ENCODE results near the gene KCNMA1.

KCNMA1 gene

DNA sequence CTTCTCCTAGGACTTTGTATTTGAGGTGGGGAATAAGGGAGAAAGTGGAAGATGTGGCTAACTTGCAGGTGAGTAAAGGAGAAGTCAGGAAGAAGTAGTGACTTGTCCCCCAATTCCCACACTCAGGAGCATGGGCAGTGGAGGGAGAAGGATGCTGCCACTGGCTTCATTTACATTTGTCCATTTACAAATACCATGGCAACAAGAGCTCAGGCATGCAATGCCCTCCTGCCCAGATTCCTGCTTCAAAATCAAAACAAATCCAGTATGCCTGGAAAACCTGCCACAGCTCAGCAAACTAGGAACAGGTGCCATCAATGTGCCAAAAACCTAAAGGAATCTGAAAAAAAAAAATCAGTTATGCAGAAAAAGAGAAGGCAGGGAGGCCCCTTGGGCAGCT lies 139.9 kb downstream of the KCNMA1 start:
- H3K36me3 ChIP-seq (ENCODE audit: control insufficient read depth, insufficient read depth, low read length) = no peaks in the 10 kb centered on the region
- no peaks in the 10 kb centered on the region for H3K27me3 ChIP-seq (replicated peaks; ENCODE audit: control insufficient read depth, insufficient read depth, low read length, poor library complexity, severe bottlenecking)
- no peak overlapping the region for H3K27ac ChIP-seq (ENCODE audit: insufficient read depth, low read length, poor library complexity, severe bottlenecking)
- H3K9me3 ChIP-seq (ENCODE audit: control insufficient read depth, low read length) = no peaks in the 10 kb centered on the region
- no peaks in the 10 kb centered on the region for H3K4me1 ChIP-seq (ENCODE audit: control insufficient read depth, insufficient read depth, low read length, poor library complexity, severe bottlenecking)
- no peak overlapping the region for H3K4me3 ChIP-seq (ENCODE audit: insufficient read depth, low read depth, low read length, poor library complexity, severe bottlenecking)
- DNase-seq = no peak

DNA sequence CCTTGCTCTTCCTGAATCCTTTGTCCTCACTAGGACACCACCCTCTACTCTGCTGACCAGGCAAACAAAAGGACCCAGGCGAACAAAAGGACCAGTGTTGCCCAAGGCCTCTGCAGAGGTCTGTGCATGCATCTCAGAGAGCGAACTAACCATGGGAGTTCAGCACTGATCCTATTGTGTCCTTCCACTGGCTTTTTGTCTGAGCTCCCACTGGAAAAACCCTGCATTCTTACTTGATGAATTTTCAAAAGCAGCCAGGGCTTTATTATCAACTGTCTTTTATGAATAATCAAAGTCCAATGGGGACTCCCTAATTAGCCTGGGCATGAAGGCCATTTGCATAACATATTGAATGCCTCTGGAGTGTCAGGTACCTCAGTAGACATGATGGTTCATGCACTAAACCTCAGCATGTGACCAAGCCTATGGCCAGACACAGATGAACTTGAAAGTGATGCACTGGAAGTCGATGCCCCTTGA lies 140.6 kb downstream of the KCNMA1 start:
- H3K4me1 ChIP-seq (ENCODE audit: control insufficient read depth, insufficient read depth, low read length, poor library complexity, severe bottlenecking) = no peaks in the 10 kb centered on the region
- DNase-seq = no peak
- H3K9me3 ChIP-seq (ENCODE audit: control insufficient read depth, low read length) = no peaks in the 10 kb centered on the region
- no peaks in the 10 kb centered on the region for H3K27me3 ChIP-seq (replicated peaks; ENCODE audit: control insufficient read depth, insufficient read depth, low read length, poor library complexity, severe bottlenecking)
- H3K36me3 ChIP-seq (ENCODE audit: control insufficient read depth, insufficient read depth, low read length) = no peaks in the 10 kb centered on the region
- H3K4me3 ChIP-seq (ENCODE audit: insufficient read depth, low read depth, low read length, poor library complexity, severe bottlenecking) = no peak overlapping the region
- no peak overlapping the region for H3K27ac ChIP-seq (ENCODE audit: insufficient read depth, low read length, poor library complexity, severe bottlenecking)

DNA sequence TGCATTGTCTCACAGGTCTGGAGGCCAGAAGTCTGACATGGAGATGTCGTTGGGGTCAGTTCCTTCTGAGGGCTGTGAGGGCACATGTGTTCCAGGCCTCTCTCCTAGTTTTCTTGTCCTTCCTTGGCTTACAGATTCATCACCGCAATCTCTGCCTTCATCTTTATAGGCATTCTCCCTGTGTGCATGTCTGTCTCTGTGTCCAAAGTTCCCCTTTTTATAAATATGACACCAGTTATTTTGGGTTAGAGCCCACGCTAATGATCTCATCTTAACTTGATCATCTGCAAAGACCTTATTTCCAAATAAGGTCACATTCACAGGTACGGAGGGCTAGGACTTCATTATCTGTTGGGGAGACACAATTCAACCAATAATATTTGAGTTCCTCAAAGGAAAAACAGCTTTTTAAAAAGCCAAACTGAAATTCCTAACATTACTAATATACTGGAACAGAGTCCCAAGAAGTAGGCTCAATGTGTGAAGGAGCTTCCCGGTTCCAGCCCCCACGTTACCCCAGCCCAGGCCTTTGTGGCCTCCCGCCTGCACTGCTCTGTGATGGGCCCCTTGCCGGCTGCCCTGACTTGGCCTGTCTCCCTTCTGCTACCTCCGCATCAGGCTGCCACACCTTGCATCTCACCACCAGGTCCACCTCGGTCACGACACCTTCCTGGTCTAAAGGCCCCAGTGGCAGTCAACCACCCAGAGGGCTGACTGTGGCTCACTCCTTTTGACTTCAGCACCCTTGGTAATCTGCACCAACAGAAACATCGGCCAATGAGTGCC lies 142.7 kb downstream of the KCNMA1 start:
- no peaks in the 10 kb centered on the region for H3K36me3 ChIP-seq (ENCODE audit: control insufficient read depth, insufficient read depth, low read length)
- DNase-seq = no peak
- H3K4me3 ChIP-seq (ENCODE audit: insufficient read depth, low read depth, low read length, poor library complexity, severe bottlenecking) = no peak overlapping the region
- no peaks in the 10 kb centered on the region for H3K9me3 ChIP-seq (ENCODE audit: control insufficient read depth, low read length)
- no peak overlapping the region for H3K27ac ChIP-seq (ENCODE audit: insufficient read depth, low read length, poor library complexity, severe bottlenecking)
- no peaks in the 10 kb centered on the region for H3K4me1 ChIP-seq (ENCODE audit: control insufficient read depth, insufficient read depth, low read length, poor library complexity, severe bottlenecking)
- no peaks in the 10 kb centered on the region for H3K27me3 ChIP-seq (replicated peaks; ENCODE audit: control insufficient read depth, insufficient read depth, low read length, poor library complexity, severe bottlenecking)

DNA sequence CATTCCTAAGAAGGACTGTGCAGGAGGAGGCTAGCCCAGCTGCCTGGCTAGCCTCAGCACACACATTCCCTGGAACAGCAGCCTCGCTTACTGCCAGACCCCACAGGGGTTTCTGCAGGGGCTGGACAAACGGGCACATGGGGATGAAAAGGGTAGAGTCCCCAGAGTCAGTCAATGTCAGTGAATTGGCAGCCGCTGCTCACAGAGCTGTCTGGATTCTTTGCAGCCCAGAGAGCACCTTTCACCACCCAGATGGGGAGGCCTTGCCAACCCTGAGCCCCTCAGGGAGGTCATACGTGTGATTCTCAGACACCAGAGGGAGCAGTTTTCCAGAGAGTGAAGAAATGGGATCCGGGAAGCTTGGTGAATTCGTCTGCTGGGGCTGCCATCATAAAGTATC lies 143.3 kb downstream of the KCNMA1 start:
- no peak overlapping the region for H3K4me3 ChIP-seq (ENCODE audit: insufficient read depth, low read depth, low read length, poor library complexity, severe bottlenecking)
- H3K36me3 ChIP-seq (ENCODE audit: control insufficient read depth, insufficient read depth, low read length) = no peaks in the 10 kb centered on the region
- H3K27me3 ChIP-seq (replicated peaks; ENCODE audit: control insufficient read depth, insufficient read depth, low read length, poor library complexity, severe bottlenecking) = no peaks in the 10 kb centered on the region
- DNase-seq = no peak
- no peaks in the 10 kb centered on the region for H3K4me1 ChIP-seq (ENCODE audit: control insufficient read depth, insufficient read depth, low read length, poor library complexity, severe bottlenecking)
- H3K27ac ChIP-seq (ENCODE audit: insufficient read depth, low read length, poor library complexity, severe bottlenecking) = no peak overlapping the region
- no peaks in the 10 kb centered on the region for H3K9me3 ChIP-seq (ENCODE audit: control insufficient read depth, low read length)

DNA sequence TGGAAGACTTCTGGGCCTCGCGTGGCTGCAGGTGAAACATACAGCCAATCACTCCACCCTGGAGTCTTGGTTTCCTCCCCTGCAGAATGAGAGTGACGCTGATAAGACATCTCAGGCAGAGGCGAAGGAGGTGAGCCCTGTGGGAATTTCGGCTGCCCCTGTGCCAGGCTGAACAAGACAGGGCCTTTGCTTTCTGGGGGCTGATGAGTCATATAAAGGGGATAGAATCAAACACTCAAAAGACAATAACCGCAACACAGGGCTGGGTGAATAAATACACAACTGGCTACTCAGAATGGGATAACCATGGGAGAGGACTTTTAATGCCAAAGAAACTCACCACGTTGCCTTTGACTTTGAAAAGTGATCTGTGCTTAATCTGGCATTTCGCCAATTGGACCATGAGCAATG lies 143.8 kb downstream of the KCNMA1 start:
- Histone ChIP-seq H3K4me1 (ENCODE audit: control insufficient read depth, insufficient read depth, low read length, poor library complexity, severe bottlenecking) (no peaks in the 10 kb centered on the region), H3K27ac (ENCODE audit: insufficient read depth, low read length, poor library complexity, severe bottlenecking) (no peak overlapping the region), H3K9me3 (ENCODE audit: control insufficient read depth, low read length) (no peaks in the 10 kb centered on the region), H3K27me3 (replicated peaks; ENCODE audit: control insufficient read depth, insufficient read depth, low read length, poor library complexity, severe bottlenecking) (no peaks in the 10 kb centered on the region), H3K4me3 (ENCODE audit: insufficient read depth, low read depth, low read length, poor library complexity, severe bottlenecking) (no peak overlapping the region), H3K36me3 (ENCODE audit: control insufficient read depth, insufficient read depth, low read length) (no peaks in the 10 kb centered on the region)
- no peak for DNase-seq

DNA sequence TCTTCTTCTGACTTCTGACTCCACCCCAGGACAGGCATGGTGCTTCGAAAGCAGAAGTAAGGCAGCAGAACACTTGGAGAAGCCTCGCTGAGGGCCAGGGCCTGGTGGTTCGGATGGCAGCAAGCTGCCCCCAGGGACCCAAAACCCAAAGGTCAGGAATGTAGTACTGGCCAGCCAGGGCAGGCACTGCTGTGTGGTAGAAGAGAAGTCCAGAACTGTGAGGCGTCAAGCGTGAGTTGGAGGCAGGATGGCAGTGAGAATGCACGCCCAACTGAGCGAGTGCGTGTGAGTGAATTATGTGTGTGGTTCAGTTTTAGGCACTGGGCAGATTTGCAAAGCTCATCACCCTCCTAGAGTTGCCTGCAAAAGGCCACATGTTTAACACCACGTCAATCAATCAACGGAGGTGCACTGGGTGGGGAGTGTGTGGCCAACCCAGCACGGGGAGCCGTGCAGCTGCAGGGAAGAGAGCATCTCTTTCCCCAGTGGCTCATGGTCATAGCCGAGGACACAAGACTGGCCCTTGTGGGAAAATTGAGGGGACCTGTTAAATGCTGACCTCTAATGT lies 144.3 kb downstream of the KCNMA1 start:
- no peaks in the 10 kb centered on the region for H3K9me3 ChIP-seq (ENCODE audit: control insufficient read depth, low read length)
- no peaks in the 10 kb centered on the region for H3K36me3 ChIP-seq (ENCODE audit: control insufficient read depth, insufficient read depth, low read length)

DNA sequence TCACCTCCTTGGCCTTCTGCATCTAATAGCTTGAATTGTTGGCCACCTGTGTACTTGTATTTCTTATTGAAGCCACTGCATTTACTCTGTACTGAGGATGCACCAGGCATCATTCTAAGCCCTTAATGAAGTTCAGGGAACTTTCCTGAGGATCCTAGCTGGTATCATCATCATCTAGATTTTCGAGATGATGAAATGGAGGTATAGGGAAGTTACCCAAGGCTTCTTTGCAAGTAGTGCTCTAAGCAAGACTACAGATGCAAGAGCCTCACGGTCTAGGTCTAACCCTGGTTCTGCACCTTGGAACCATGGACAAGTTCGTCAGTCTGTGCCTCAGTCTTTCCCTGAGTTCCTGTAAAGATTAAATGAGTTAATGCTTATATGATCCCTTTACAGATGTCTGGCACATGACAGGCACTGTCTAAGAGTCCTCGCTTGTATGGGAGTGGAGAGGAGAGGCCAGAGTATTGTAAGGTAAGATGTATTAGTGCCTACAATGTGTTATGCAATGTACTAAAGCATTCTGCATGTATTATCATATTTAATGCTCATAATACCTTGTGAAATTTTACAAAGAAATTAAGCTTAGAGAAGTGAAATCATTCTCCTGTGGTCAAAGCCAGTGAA lies 145.1 kb downstream of the KCNMA1 start:
- Histone ChIP-seq H3K27me3 (replicated peaks; ENCODE audit: control insufficient read depth, insufficient read depth, low read length, poor library complexity, severe bottlenecking) (no peaks in the 10 kb centered on the region), H3K27ac (ENCODE audit: insufficient read depth, low read length, poor library complexity, severe bottlenecking) (no peak overlapping the region), H3K4me1 (ENCODE audit: control insufficient read depth, insufficient read depth, low read length, poor library complexity, severe bottlenecking) (no peaks in the 10 kb centered on the region), H3K4me3 (ENCODE audit: insufficient read depth, low read depth, low read length, poor library complexity, severe bottlenecking) (no peak overlapping the region), H3K36me3 (ENCODE audit: control insufficient read depth, insufficient read depth, low read length) (no peaks in the 10 kb centered on the region), H3K9me3 (ENCODE audit: control insufficient read depth, low read length) (no peaks in the 10 kb centered on the region)
- DNase-seq = no peak

More for the DNA sequence above, 144.3 kb downstream of the KCNMA1 start:
- DNase-seq = no peak
- H3K4me3 ChIP-seq (ENCODE audit: insufficient read depth, low read depth, low read length, poor library complexity, severe bottlenecking) = no peak overlapping the region
- no peaks in the 10 kb centered on the region for H3K4me1 ChIP-seq (ENCODE audit: control insufficient read depth, insufficient read depth, low read length, poor library complexity, severe bottlenecking)
- H3K27ac ChIP-seq (ENCODE audit: insufficient read depth, low read length, poor library complexity, severe bottlenecking) = no peak overlapping the region
- no peaks in the 10 kb centered on the region for H3K27me3 ChIP-seq (replicated peaks; ENCODE audit: control insufficient read depth, insufficient read depth, low read length, poor library complexity, severe bottlenecking)

DNA sequence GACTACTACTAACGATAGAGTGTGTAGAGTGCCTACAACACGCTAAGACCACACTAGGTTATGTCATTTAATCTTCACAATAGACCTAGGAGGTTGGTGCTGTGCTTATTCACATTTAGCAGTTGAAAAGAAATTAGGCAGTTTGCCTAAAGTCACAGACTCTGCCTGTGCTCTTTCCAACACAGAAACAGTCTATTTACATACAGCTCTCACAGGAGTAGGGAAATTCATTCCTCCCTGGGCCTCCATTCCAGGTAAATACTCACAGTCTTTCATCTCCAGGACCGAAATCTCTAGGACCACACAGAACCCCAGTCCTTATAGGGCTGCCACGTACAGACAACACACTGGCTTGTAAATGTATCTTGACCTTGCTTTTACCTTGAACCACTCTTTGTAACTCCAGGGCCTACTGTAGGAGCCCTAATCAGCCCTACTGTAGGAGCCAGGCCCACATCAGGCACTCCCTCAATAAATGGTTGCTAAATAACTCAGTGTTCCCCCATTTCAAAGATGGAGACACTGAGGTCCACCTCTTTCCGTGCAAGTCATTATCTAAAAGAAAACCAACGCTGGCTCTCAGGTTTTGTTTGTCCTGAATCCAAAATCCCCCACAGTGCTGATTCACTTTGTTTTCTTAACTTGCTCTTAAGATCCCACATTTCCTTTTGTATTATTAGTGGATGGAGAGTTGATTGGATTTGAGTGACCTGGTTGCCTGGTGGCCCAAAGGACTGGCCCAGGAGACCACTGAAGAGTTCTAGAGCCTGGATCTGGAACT lies 146.9 kb downstream of the KCNMA1 start:
- no peak for DNase-seq
- Histone ChIP-seq H3K4me1 (ENCODE audit: control insufficient read depth, insufficient read depth, low read length, poor library complexity, severe bottlenecking) (no peaks in the 10 kb centered on the region), H3K36me3 (ENCODE audit: control insufficient read depth, insufficient read depth, low read length) (no peaks in the 10 kb centered on the region), H3K27me3 (replicated peaks; ENCODE audit: control insufficient read depth, insufficient read depth, low read length, poor library complexity, severe bottlenecking) (no peaks in the 10 kb centered on the region), H3K9me3 (ENCODE audit: control insufficient read depth, low read length) (no peaks in the 10 kb centered on the region), H3K4me3 (ENCODE audit: insufficient read depth, low read depth, low read length, poor library complexity, severe bottlenecking) (no peak overlapping the region), H3K27ac (ENCODE audit: insufficient read depth, low read length, poor library complexity, severe bottlenecking) (no peak overlapping the region)

DNA sequence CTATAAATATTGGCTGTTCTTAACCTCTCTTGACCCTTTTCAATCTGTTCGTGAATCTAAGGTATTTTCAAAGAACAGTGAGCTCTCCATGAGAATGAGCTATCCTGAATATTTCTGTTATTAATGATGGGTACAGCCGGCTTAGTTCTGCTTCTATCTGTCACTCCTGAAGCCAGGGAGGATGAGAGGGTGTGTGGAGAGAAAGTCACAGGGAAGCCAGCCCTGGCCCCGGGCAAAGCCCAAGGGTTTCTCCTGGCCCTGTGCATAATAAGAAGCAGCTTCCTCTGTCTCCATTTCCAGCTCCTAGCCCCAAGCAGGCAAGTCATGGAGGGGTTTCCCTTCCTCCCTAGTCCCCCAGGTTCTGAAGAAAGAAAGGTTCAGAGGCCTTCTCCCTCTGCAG lies 151.1 kb downstream of the KCNMA1 start:
- no peaks in the 10 kb centered on the region for H3K36me3 ChIP-seq (ENCODE audit: control insufficient read depth, insufficient read depth, low read length)
- no peaks in the 10 kb centered on the region for H3K9me3 ChIP-seq (ENCODE audit: control insufficient read depth, low read length)
- DNase-seq = no peak
- no peaks in the 10 kb centered on the region for H3K27me3 ChIP-seq (replicated peaks; ENCODE audit: control insufficient read depth, insufficient read depth, low read length, poor library complexity, severe bottlenecking)
- no peak overlapping the region for H3K27ac ChIP-seq (ENCODE audit: insufficient read depth, low read length, poor library complexity, severe bottlenecking)
- H3K4me3 ChIP-seq (ENCODE audit: insufficient read depth, low read depth, low read length, poor library complexity, severe bottlenecking) = no peak overlapping the region
- no peaks in the 10 kb centered on the region for H3K4me1 ChIP-seq (ENCODE audit: control insufficient read depth, insufficient read depth, low read length, poor library complexity, severe bottlenecking)

Measured in effector memory CD4-positive, alpha-beta T cell (primary cell).